Measurements from ENCODE around the gene INSIG2. TPM values are rescaled to one million over a fixed set of nuclear protein-coding genes. Genes with fewer than 3 reads are reported as not detected.

Gene INSIG2
- total RNA-seq, 1 donor: 4.0 TPM

DNA sequence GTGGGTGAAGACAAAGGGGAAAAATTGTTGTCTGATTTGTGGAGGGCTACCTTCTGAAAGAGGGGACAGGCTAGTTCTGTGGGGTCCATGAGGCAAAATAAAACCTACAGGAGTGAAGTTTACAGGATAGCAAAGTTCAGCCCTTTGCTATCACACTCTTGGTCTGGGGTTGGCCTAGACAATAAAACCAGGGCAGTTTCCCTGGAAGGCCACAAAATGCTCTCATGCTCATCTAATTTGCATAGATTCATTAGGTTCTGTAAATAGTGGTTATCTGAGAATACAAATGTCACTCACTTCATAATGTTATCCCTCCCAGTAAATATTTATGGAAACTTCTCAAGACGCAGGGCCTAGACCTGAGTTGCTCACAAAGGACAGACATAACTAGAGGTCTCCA is 63.6 kb downstream of the INSIG2 start:
- Histone ChIP-seq H3K27me3 (ENCODE audit: insufficient read depth, low read length) (peaks cover 6% of the 10 kb centered on the region), H3K4me1 (ENCODE audit: insufficient read depth, low read length) (no peaks in the 10 kb centered on the region), H3K9me3 (ENCODE audit: low read depth, low read length) (peaks cover 7% of the 10 kb centered on the region), H3K4me3 (ENCODE audit: low read length) (no peak overlapping the region)

DNA sequence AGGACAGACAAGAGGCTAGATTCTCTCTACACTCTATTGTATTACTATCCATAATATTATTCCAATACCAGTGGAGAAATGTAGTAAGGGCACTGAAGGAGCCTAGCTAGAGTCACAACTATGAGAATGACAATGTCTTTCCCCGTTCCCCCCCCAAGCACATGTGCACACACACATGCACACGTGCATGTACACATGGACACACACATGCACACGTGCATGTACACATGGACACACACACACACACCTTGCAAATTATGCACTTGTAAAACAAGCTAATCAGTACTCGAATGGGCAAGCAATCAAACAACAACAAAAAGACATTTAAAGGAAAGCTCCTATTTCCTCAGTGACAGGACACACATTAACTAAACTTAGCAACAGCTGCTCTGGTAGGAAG is 65.2 kb downstream of the INSIG2 start:
- Histone ChIP-seq H3K27me3 (ENCODE audit: insufficient read depth, low read length) (peaks cover 14% of the 10 kb centered on the region), H3K9me3 (ENCODE audit: low read depth, low read length) (peaks cover 17% of the 10 kb centered on the region), H3K4me3 (ENCODE audit: low read length) (no peak overlapping the region), H3K4me1 (ENCODE audit: insufficient read depth, low read length) (no peaks in the 10 kb centered on the region)

DNA sequence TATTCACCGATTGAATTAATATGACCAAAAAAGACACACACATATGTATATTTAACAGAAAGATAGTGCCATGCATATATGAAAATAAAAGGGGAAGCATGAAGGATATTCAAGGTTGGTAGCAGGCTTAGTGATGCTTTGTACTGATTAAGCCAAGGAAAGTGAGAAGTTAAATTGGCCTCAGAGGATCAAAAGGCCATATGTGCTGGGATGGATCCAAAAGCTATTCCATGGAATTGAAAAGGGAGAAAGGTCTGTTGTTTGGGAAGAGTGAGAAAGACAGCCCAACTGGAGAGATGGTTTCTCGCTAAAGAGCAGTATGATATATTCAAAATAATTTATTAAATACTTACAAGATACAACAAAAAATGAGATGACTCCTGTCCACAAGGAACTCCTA is 65.9 kb downstream of the INSIG2 start:
- H3K4me3 ChIP-seq (ENCODE audit: low read length): no peak overlapping the region
- H3K27me3 ChIP-seq (ENCODE audit: insufficient read depth, low read length): peaks cover 15% of the 10 kb centered on the region
- peaks cover 21% of the 10 kb centered on the region for H3K9me3 ChIP-seq (ENCODE audit: low read depth, low read length)
- H3K4me1 ChIP-seq (ENCODE audit: insufficient read depth, low read length): no peaks in the 10 kb centered on the region

Other genes starting within 250 kb of the INSIG2 start
- gene CCDC93, start 74.4 kb upstream of the INSIG2 start, total RNA-seq: 69.5 TPM